Neutrophil (primary cell): ENCODE results near the gene ILK.

ENCODE experiments used
- H3K27ac ChIP-seq: fragments of 200-600 bp; sonication (generic); 2 replicates; pipeline ENCODE4 v1.5.1; 2016; ENCODE audit warnings: mild to moderate bottlenecking, moderate library complexity
- H3K27me3 ChIP-seq: fragments of 200-600 bp; sonication (generic); 2 replicates; pipeline ENCODE4 v1.6.0; 2016; ENCODE audit warnings: mild to moderate bottlenecking
- H3K36me3 ChIP-seq: fragments of 200-600 bp; sonication (generic); 2 replicates; pipeline ENCODE4 v1.5.1; 2017
- H3K4me1 ChIP-seq, 2 experiments: fragments of 200-600 bp in 1 of 2; sonication (generic) in 1 of 2; 1 replicate in 1 of 2; 2 replicates in 1 of 2; pipeline versions ENCODE4 v1.5.1 to v1.6.1; 2013 to 2016; ENCODE audit warnings: low read depth in 1 of 2, low read length in 1 of 2, mild to moderate bottlenecking in 1 of 2, moderate library complexity in 1 of 2; ENCODE audit not compliant: control insufficient read depth in 1 of 2, insufficient read depth in 1 of 2
- H3K4me3 ChIP-seq, 2 experiments: fragments of 200-600 bp in 1 of 2; sonication (generic) in 1 of 2; 1 replicate in 1 of 2; 2 replicates in 1 of 2; pipeline ENCODE4 v1.5.1; 2013 to 2016; ENCODE audit warnings: low read depth in 1 of 2, low read length in 1 of 2, mild to moderate bottlenecking in 1 of 2, moderate library complexity in 1 of 2
- H3K9me3 ChIP-seq: fragments of 200-600 bp; sonication (generic); 2 replicates; pipeline ENCODE4 v1.5.1; 2016
- CTCF ChIP-seq: fragments of 200-600 bp; sonication (generic); IDR thresholded peaks from 2 replicates; pipeline ENCODE4 v1.5.1; 2016; ENCODE audit warnings: antibody characterized with exemption

Gene ILK

GRCh38 chr11:6625832-6626420, 22.4 kb downstream of the ILK start:
- H3K36me3 ChIP-seq = no peaks in the 10 kb centered on the region
- H3K9me3 ChIP-seq = no peaks in the 10 kb centered on the region
- H3K27me3 ChIP-seq = no peaks in the 10 kb centered on the region
- no peak overlapping the region for H3K4me3 ChIP-seq
- no peak for TF ChIP-seq CTCF
- no peaks in the 10 kb centered on the region for H3K4me1 ChIP-seq
- H3K27ac ChIP-seq = no peak overlapping the region

- Histone ChIP-seq H3K4me1 (no peaks in the 10 kb centered on the region), H3K27ac (no peak overlapping the region), H3K27me3 (no peaks in the 10 kb centered on the region), H3K36me3 (no peaks in the 10 kb centered on the region), H3K9me3 (no peaks in the 10 kb centered on the region), H3K4me3 (no peak overlapping the region)
- no peak for TF ChIP-seq CTCF
These were observed 23.6 kb downstream of the ILK start for GRCh38 chr11:6626971-6627761.

- no peak overlapping the region for H3K27ac ChIP-seq
- no peaks in the 10 kb centered on the region for H3K27me3 ChIP-seq
- no peak for TF ChIP-seq CTCF
- H3K4me1 ChIP-seq = no peaks in the 10 kb centered on the region
- H3K4me3 ChIP-seq = no peak overlapping the region
- no peaks in the 10 kb centered on the region for H3K9me3 ChIP-seq
- H3K36me3 ChIP-seq = no peaks in the 10 kb centered on the region
These were observed 24.2 kb downstream of the ILK start for GRCh38 chr11:6627762-6628241.

DNA sequence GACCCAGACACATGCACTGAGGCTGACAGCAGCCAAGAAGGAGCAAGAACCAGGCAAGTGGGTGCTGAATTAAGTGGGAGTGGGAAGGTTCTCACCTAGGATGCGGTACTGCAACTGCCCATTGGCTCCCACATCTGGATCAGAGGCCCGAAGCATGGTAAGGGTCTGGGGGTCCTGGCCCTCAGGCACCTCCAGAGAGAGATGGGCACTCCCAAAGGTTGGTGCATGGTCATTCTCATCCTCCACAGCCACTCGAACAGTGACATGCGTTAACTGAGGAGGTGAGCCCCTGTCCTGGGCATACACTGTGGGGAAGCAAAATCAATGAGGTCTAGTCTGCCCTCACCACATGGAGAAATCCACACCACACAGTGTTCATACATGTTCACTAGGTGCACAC, 25.0 kb downstream of the ILK start:
- H3K4me1 ChIP-seq = no peaks in the 10 kb centered on the region
- H3K4me3 ChIP-seq = no peak overlapping the region
- H3K9me3 ChIP-seq = no peaks in the 10 kb centered on the region
- TF ChIP-seq CTCF = no peak
- no peaks in the 10 kb centered on the region for H3K27me3 ChIP-seq
- H3K27ac ChIP-seq = no peak overlapping the region
- no peaks in the 10 kb centered on the region for H3K36me3 ChIP-seq

- H3K4me3 ChIP-seq = no peak overlapping the region
- H3K27ac ChIP-seq = no peak overlapping the region
- H3K36me3 ChIP-seq = no peaks in the 10 kb centered on the region
- no peak for TF ChIP-seq CTCF
- no peaks in the 10 kb centered on the region for H3K9me3 ChIP-seq
- H3K4me1 ChIP-seq = no peaks in the 10 kb centered on the region
- H3K27me3 ChIP-seq = no peaks in the 10 kb centered on the region
These were observed 26.0 kb downstream of the ILK start for GRCh38 chr11:6629573-6629891.
